HFFc6 (cell line): ENCODE results near the gene HDAC9. TPM values are rescaled to one million over a fixed set of nuclear protein-coding genes. Genes with fewer than 3 reads are reported as not detected.

Source experiments
- DNase-seq: peaks from one replicate; pipeline ENCODE4 v3.0.0-alpha.2; 2018
- H3K27ac Mint-ChIP-seq: 2 replicates; pipeline ENCODE4 v1.8.0; 2020; ENCODE audit warnings: mild to moderate bottlenecking, mixed read lengths
- H3K27me3 Mint-ChIP-seq: 2 replicates; pipeline ENCODE4 v1.8.0; 2021; ENCODE audit warnings: mild to moderate bottlenecking, moderate library complexity, mixed read lengths; ENCODE audit not compliant: insufficient read depth
- H3K36me3 Mint-ChIP-seq: 2 replicates; pipeline ENCODE4 v1.8.0; 2021; ENCODE audit warnings: low read depth, mixed read lengths
- H3K4me1 Mint-ChIP-seq: 2 replicates; pipeline ENCODE4 v1.8.0; 2020; ENCODE audit warnings: low read depth, mixed read lengths
- H3K4me3 Mint-ChIP-seq: 2 replicates; pipeline ENCODE4 v1.8.0; 2020; ENCODE audit warnings: mild to moderate bottlenecking, moderate library complexity, mixed read lengths
- H3K9me3 Mint-ChIP-seq: 2 replicates; pipeline ENCODE4 v1.8.0; 2020; ENCODE audit warnings: mild to moderate bottlenecking, mixed read lengths
- total RNA-seq, 6 experiments: library from RNA; stranded (reverse); fragmentation: NEBNext Ultra II Directional; extraction: Animal tissue kit (Norgen Biotek cat#: 25700); gene quantifications; 2 replicates in 1 of 6; 3 replicates in 5 of 6; pipeline ENCODE4 v1.2.3, GENCODE V29; 2021
- TF ChIP-seq, protein P1 (sequence below): fragments of 200-600 bp; sonication (generic); IDR thresholded peaks from 2 replicates; pipeline ENCODE4 v1.5.0; 2021; ENCODE audit warnings: antibody characterized with exemption, mild to moderate bottlenecking

Gene HDAC9
- total RNA-seq, 6 experiments from 2014 or later: 11.5 to 29.2 (median 13.2) TPM

DNA sequence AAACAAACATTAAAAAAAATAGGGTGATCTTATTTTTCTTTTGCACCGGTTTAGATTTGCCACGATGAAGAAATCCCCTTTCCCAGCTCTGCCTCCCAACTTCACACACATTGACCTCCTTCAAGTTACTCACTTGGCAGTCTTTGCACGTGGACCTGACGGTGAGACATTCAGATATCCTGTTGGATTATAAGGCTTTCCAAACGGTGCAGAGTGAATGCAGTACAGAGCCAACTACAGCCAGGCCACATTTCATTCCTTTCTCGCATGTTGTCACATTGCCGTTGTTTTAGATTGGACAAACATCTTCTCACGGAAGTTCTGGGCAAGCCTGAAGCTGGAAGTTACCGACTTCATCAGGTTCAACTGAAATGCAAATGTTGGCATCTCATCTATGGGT, 159.2 kb downstream of the HDAC9 start:
- Mint-ChIP-seq H3K4me1 (peaks cover 15% of the 10 kb centered on the region), H3K4me3 (no peak overlapping the region), H3K27me3 (no peaks in the 10 kb centered on the region), H3K9me3 (no peaks in the 10 kb centered on the region), H3K36me3 (peaks cover 3% of the 10 kb centered on the region; the same call in 1 of the 2 replicates), H3K27ac (no peak overlapping the region)
- TF ChIP-seq, protein P1, sequence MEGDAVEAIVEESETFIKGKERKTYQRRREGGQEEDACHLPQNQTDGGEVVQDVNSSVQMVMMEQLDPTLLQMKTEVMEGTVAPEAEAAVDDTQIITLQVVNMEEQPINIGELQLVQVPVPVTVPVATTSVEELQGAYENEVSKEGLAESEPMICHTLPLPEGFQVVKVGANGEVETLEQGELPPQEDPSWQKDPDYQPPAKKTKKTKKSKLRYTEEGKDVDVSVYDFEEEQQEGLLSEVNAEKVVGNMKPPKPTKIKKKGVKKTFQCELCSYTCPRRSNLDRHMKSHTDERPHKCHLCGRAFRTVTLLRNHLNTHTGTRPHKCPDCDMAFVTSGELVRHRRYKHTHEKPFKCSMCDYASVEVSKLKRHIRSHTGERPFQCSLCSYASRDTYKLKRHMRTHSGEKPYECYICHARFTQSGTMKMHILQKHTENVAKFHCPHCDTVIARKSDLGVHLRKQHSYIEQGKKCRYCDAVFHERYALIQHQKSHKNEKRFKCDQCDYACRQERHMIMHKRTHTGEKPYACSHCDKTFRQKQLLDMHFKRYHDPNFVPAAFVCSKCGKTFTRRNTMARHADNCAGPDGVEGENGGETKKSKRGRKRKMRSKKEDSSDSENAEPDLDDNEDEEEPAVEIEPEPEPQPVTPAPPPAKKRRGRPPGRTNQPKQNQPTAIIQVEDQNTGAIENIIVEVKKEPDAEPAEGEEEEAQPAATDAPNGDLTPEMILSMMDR: no peak
- no peak for DNase-seq

DNA sequence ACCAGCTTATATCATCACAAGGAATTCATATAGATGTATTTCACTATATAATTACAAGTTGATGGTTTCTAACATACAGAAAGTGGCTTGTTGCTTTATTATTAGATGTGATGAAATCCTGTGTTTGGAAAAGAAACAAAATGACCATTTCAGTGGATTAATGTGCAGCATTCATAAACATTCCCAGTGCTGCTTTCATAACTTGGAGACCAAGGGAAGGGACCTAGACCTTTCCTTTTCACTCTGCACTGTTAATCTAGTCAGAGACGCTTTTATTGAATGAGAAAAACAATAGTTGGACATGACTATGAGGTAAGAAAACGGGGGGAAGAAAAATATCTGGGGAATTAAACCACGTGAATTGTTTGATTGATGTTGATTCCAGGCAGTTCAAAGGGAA, 160.0 kb downstream of the HDAC9 start:
- no peak for DNase-seq
- Mint-ChIP-seq H3K36me3 (no peaks in the 10 kb centered on the region), H3K9me3 (no peaks in the 10 kb centered on the region)

DNA sequence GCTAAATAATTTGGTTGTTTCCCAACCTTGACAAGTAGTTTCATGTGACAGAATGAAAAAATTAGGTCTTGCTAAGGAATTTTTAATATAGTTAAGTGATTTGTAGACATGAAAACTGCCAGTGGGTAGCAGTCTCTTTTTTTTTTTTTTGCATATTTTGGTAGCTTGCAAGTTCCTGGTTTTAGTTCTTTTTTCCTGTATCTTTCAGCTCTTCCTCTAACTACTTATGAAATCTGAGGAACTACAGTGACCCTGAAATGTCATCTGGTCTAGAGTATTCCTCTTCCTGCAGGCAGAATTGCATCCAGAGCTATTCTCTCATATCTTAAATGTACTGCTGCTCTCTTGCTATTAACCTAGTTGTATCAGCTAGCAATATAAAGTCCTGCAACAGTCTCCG, 160.4 kb downstream of the HDAC9 start:
- Mint-ChIP-seq H3K9me3 (no peaks in the 10 kb centered on the region), H3K4me3 (no peak overlapping the region), H3K27me3 (peaks cover 1% of the 10 kb centered on the region; the same call in 1 of the 2 replicates), H3K4me1 (peaks cover 14% of the 10 kb centered on the region), H3K27ac (no peak overlapping the region), H3K36me3 (no peaks in the 10 kb centered on the region)
- no peak for DNase-seq
- TF ChIP-seq, protein P1: no peak

More for the DNA sequence above, 160.0 kb downstream of the HDAC9 start:
- TF ChIP-seq, protein P1: no peak
- Mint-ChIP-seq H3K27me3 (no peaks in the 10 kb centered on the region), H3K27ac (no peak overlapping the region), H3K4me1 (peaks cover 17% of the 10 kb centered on the region), H3K4me3 (no peak overlapping the region)

DNA sequence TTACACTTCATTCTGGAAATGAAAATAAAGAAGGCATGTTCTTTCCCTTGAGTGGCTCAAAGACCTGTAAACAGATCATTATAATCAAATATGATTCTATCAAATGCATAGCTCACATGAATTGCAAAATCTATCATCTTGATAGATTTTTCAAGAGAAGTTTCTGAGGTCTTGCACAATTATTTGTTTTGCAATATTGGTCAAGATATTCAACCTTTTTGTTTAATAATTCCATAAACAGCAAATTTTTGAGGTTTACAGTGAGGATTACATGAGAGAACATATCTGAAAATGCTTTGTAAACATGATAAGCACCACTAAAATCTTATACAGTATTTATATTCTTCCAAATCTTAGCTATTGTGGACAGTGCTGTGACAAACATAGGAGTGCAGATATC, 160.8 kb downstream of the HDAC9 start:
- TF ChIP-seq, protein P1: no peak
- H3K27ac Mint-ChIP-seq: no peak overlapping the region
- H3K9me3 Mint-ChIP-seq: no peaks in the 10 kb centered on the region
- peaks cover 14% of the 10 kb centered on the region for H3K4me1 Mint-ChIP-seq
- no peak overlapping the region for H3K4me3 Mint-ChIP-seq
- H3K27me3 Mint-ChIP-seq: peaks cover 1% of the 10 kb centered on the region; the same call in 1 of the 2 replicates
- no peak for DNase-seq
- no peaks in the 10 kb centered on the region for H3K36me3 Mint-ChIP-seq

DNA sequence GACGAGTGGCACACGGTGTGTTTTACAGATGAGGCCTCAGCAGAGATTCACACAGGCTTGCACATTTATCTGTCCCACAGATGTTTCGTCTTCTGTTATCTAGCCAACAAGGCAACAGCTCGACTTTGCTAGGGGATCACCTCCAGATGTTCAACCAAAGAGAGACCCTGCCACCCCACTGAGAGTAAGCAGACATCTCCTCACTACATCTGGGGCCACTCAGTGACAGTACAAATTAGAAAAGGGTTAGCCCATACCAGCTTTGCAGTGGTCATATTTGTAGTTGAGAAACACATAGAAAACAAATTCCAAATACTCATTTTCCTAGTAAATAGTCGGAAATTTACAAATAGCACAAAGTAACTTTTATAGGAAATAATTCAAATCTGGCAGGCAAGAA, 164.2 kb downstream of the HDAC9 start:
- Mint-ChIP-seq H3K27ac (peak overlapping the region; percentile 23; the same call in 1 of the 2 replicates), H3K4me1 (peaks cover 14% of the 10 kb centered on the region), H3K9me3 (no peaks in the 10 kb centered on the region), H3K4me3 (no peak overlapping the region), H3K27me3 (peaks cover 1% of the 10 kb centered on the region; the same call in 1 of the 2 replicates), H3K36me3 (no peaks in the 10 kb centered on the region)
- TF ChIP-seq, protein P1: no peak
- no peak for DNase-seq

DNA sequence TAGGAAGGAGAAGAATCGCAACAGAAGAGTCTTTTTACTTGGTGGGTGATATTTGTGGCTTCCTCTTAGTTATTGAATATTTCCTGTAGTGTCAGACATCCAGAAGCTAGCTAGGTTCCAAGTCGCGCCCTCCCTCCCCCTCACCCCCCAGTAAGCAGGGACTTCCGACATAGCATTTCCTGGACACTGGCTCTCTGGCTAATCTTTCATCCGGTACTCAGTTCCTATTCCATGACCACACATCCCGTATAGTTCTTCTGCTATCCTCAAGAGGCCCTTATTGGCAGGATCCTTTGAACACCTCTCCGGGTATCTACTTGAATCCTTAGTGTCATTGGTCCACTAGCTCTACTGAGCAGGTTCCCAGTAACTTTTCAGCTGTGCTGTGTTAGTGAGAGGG, 167.8 kb downstream of the HDAC9 start:
- H3K27ac Mint-ChIP-seq: no peak overlapping the region
- DNase-seq: no peak
- H3K4me1 Mint-ChIP-seq: peaks cover 34% of the 10 kb centered on the region
- TF ChIP-seq, protein P1: no peak
- H3K36me3 Mint-ChIP-seq: peaks cover 5% of the 10 kb centered on the region; the same call in 1 of the 2 replicates
- H3K4me3 Mint-ChIP-seq: no peak overlapping the region
- no peaks in the 10 kb centered on the region for H3K9me3 Mint-ChIP-seq
- peaks cover 1% of the 10 kb centered on the region; the same call in 1 of the 2 replicates for H3K27me3 Mint-ChIP-seq
